ENCODE results near the gene RABEPK. TPM values are rescaled to one million over a fixed set of nuclear protein-coding genes. Genes with fewer than 3 reads are reported as not detected.

RABEPK gene
- total RNA-seq, 1 experiment from 2014 or later, result 21.8 TPM

- no peak overlapping the region for H3T11ph ChIP-seq (ENCODE audit: low read length)
- Mint-ChIP-seq H3K36me3 (ENCODE audit: insufficient read depth in 1 of 3, low read depth in 3 of 3) (peaks cover 27 to 56% (median 55%) of the 10 kb centered on the region in 3 experiments; a peak in 6 of 7 replicates), H3K4me1 (peaks cover 15 to 16% of the 10 kb centered on the region in 2 experiments), H3K4me3 (no peak overlapping the region), H3K27ac (no peak overlapping the region), H3K27me3 (ENCODE audit: low read depth) (no peaks in the 10 kb centered on the region), H3K9me3 (no peaks in the 10 kb centered on the region)
- H4K91ac ChIP-seq (ENCODE audit: insufficient read length, low read depth, low read length), result no peak overlapping the region
- no peaks in the 10 kb centered on the region for H3K27me3 ChIP-seq (ENCODE audit: insufficient read depth, low read length)
- TF ChIP-seq CTCF (conservative IDR thresholded peaks at IDR 0.05), result no peak
- H4K5ac ChIP-seq (ENCODE audit: insufficient read length, low read depth, low read length), result no peak overlapping the region
- no peaks in the 10 kb centered on the region for H3K79me1 ChIP-seq (ENCODE audit: insufficient read depth, low read depth, low read length, poor library complexity, severe bottlenecking)
- no peak overlapping the region for H2BK20ac ChIP-seq (ENCODE audit: low read depth, low read length, poor library complexity, severe bottlenecking)
- no peak overlapping the region for H2BK5ac ChIP-seq (ENCODE audit: insufficient read length, low read length)
- H3K9ac ChIP-seq (ENCODE audit: extremely low read depth, insufficient read length, low read length), result no peak overlapping the region
- H3K4ac ChIP-seq (ENCODE audit: low read depth, low read length), result no peak overlapping the region
- no peaks in the 10 kb centered on the region for H3K4me1 ChIP-seq (ENCODE audit: insufficient read depth, low read length)
- no peak overlapping the region for H2BK120ac ChIP-seq (ENCODE audit: low read depth, low read length, poor library complexity, severe bottlenecking)
- no CpG with 5 or more reads among the region's 4 CpGs for WGBS (ENCODE audit: extremely low coverage, insufficient read length, low lambda C conversion rate)
- H2BK15ac ChIP-seq (ENCODE audit: low read depth, low read length), result no peak overlapping the region
- H3K4me2 ChIP-seq (ENCODE audit: insufficient read depth, insufficient read length, low read length), result no peak overlapping the region
- no peak overlapping the region for H3K56ac ChIP-seq (ENCODE audit: insufficient read length, low read depth, low read length)
- no peaks in the 10 kb centered on the region for H4K20me1 ChIP-seq (ENCODE audit: control insufficient read depth, insufficient read depth, insufficient read length)
- no peak overlapping the region for H3K18ac ChIP-seq (ENCODE audit: insufficient read length, low read depth, low read length)
- H3K14ac ChIP-seq (ENCODE audit: insufficient read depth, low read length), result no peak overlapping the region
- no peak overlapping the region for H2AK5ac ChIP-seq (ENCODE audit: insufficient read length, low read length)
- no peaks in the 10 kb centered on the region for H3K9me3 ChIP-seq (ENCODE audit: control insufficient read depth, low read depth, low read length)
- H2AFZ ChIP-seq (ENCODE audit: low read length), result no peak overlapping the region
- H4K8ac ChIP-seq (replicated peaks; ENCODE audit: insufficient read length, low read depth, low read length), result no peak overlapping the region
- H3K27ac ChIP-seq (ENCODE audit: insufficient read length, low read depth, low read length), result no peak overlapping the region
- no peaks in the 10 kb centered on the region for H3K23me2 ChIP-seq (ENCODE audit: insufficient read length, low read depth, low read length, poor library complexity, severe bottlenecking)
- no peak for DNase-seq
- no peaks in the 10 kb centered on the region for H3K79me2 ChIP-seq (ENCODE audit: insufficient read depth, low read length)
- H3K23ac ChIP-seq (ENCODE audit: insufficient read length, low read depth, low read length), result no peak overlapping the region
- no peak overlapping the region for H2BK12ac ChIP-seq (ENCODE audit: insufficient read length, low read depth, low read length)
Measured at GRCh38 chr9:125153712-125154367, 46.5 kb upstream of the RABEPK start.

Data from H9 (cell line).